ENCODE data around the gene PHACTR1.

GRCh38 chr6:13157293-13157692, 440.7 kb downstream of the PHACTR1 start:
- TF ChIP-seq ARNTL (CRISPR knock-in tag; IDR thresholded peaks at IDR 0.05; ENCODE audit: borderline replicate concordance, low read depth) (no peak), ZC3H10 (CRISPR knock-in tag; IDR thresholded peaks at IDR 0.05) (no peak), OSR1 (CRISPR knock-in tag; IDR thresholded peaks at IDR 0.05) (no peak), ZFP30 (CRISPR knock-in tag; IDR thresholded peaks at IDR 0.05) (no peak), RARB (CRISPR knock-in tag; IDR thresholded peaks at IDR 0.05) (no peak), ZNF565 (CRISPR knock-in tag; conservative IDR thresholded peaks at IDR 0.05; ENCODE audit: low read depth) (no peak), TOX (CRISPR knock-in tag; IDR thresholded peaks at IDR 0.05; ENCODE audit: borderline replicate concordance) (no peak), ZNF70 (CRISPR knock-in tag; IDR thresholded peaks at IDR 0.05) (no peak), PATZ1 (CRISPR knock-in tag; IDR thresholded peaks at IDR 0.05; ENCODE audit: borderline replicate concordance) (no peak)

All from SK-N-SH treated with all-trans-retinoic acid at 6 μM for 48 hours (cell line).